GM21825 (cell line): ENCODE measurements around the gene ANKRD42.
A peak's percentile ranks its signal among the peaks of the same experiment; 100 is the strongest.

Experiments used
- ATAC-seq: cut with Tn5 transposase; IDR thresholded peaks from one replicate; pipeline ENCODE4 v1.9.1; 2021; ENCODE audit warnings: mild to moderate bottlenecking, moderate library complexity; ENCODE audit not compliant: unreplicated experiment

The ANKRD42 gene

GRCh38 chr11:83193315-83194280 lies at the start of gene ANKRD42:
TSS of gene ANKRD42 (plus strand) at chr11:83193712. CDS start at chr11:83194671, 959 bp downstream.
- peak; percentile 92 for ATAC-seq

- ATAC-seq = no peak
These were observed 45.6 kb upstream of the ANKRD42 start for GRCh38 chr11:83147895-83148294.

GRCh38 chr11:83150450-83150849 lies 43.1 kb upstream of the ANKRD42 start:
- ATAC-seq = no peak

- no peak for ATAC-seq
These were observed 42.1 kb upstream of the ANKRD42 start for GRCh38 chr11:83151274-83151977.

GRCh38 chr11:83152264-83152663 lies 41.2 kb upstream of the ANKRD42 start:
- no peak for ATAC-seq

- no peak for ATAC-seq
These were observed 39.7 kb upstream of the ANKRD42 start for GRCh38 chr11:83153764-83154163.

GRCh38 chr11:83156144-83156995 lies 37.1 kb upstream of the ANKRD42 start:
- peak; percentile 95 for ATAC-seq

- peak; percentile 2 for ATAC-seq
These were observed 36.4 kb upstream of the ANKRD42 start, which contains the start of gene PCF11 for GRCh38 chr11:83156996-83157593. TSS of gene PCF11 (plus strand) at chr11:83157131. CDS start at chr11:83157440, 309 bp downstream.

GRCh38 chr11:83157594-83158356 lies 35.7 kb upstream of the ANKRD42 start:
- no peak for ATAC-seq

- ATAC-seq = no peak
These were observed 35.1 kb upstream of the ANKRD42 start for GRCh38 chr11:83158357-83158786.

- ATAC-seq = no peak
These were observed 34.3 kb upstream of the ANKRD42 start for GRCh38 chr11:83158965-83159901.

- no peak for ATAC-seq
These were observed 33.3 kb upstream of the ANKRD42 start for GRCh38 chr11:83159902-83160865.

- no peak for ATAC-seq
These were observed 31.8 kb upstream of the ANKRD42 start for GRCh38 chr11:83161610-83162199.

GRCh38 chr11:83162377-83162776 lies 31.1 kb upstream of the ANKRD42 start:
- ATAC-seq = peak; percentile 43

GRCh38 chr11:83166193-83166866 lies 27.2 kb upstream of the ANKRD42 start:
- ATAC-seq = no peak

GRCh38 chr11:83168756-83169155 lies 24.8 kb upstream of the ANKRD42 start:
- no peak for ATAC-seq
